Colonic mucosa (tissue), 4 donors: ENCODE measurements around the gene GATA2. TPM values are rescaled to one million over a fixed set of nuclear protein-coding genes. Genes with fewer than 3 reads are reported as not detected.

ENCODE experiments used
- DNase-seq: peaks from one replicate; pipeline ENCODE4 v3.0.0-alpha.2; 2020
- H3K27ac ChIP-seq: fragments of 200-600 bp; one replicate; pipeline ENCODE4 v1.8.0; 2021
- H3K27me3 ChIP-seq: fragments of 200-600 bp; one replicate; pipeline ENCODE4 v1.8.0; 2021
- H3K36me3 ChIP-seq: fragments of 200-600 bp; one replicate; pipeline ENCODE4 v1.8.0; 2021
- H3K4me1 ChIP-seq: fragments of 200-600 bp; one replicate; pipeline ENCODE4 v1.8.0; 2021; ENCODE audit warnings: mild to moderate bottlenecking
- H3K4me3 ChIP-seq: fragments of 200-600 bp; one replicate; pipeline ENCODE4 v1.8.0; 2021
- H3K9ac ChIP-seq, 2 donors: one replicate each; pipeline ENCODE4 v1.7.0; 2013; ENCODE audit warnings: control low read depth in 2 of 2, low read depth in 2 of 2, low read length in 2 of 2
- H3K9me3 ChIP-seq: fragments of 200-600 bp; one replicate; pipeline ENCODE4 v1.8.0; 2021
- CTCF ChIP-seq: fragments of 200-600 bp; IDR thresholded peaks from one replicate; pipeline ENCODE4 v1.8.0; 2022; ENCODE audit warnings: antibody characterized with exemption, mild to moderate bottlenecking
- intact Hi-C: fragments of 100-400 bp; cut with DNase I; formaldehyde crosslinking; loops from one replicate; pipeline ENCODE4 v1.14.1; 2022
- total RNA-seq, 2 donors: library from RNA; stranded (reverse); fragmentation: NEBNext Ultra II Directional in 1 of 2; extraction: Animal tissue kit (Norgen Biotek cat#: 25700) in 1 of 2; gene quantifications; one replicate each; pipeline ENCODE4 v1.2.1, GENCODE V29; 2021
- donor health status: healthy.
- donor health status: DM: no; HTN: no; CAD: no.
- donor health status: DM: no; HTN: no; CAD: no.

The GATA2 gene
- total RNA-seq, 2 donors from 2014 or later: 5.8 to 8.1 TPM

- Histone ChIP-seq H3K4me3 (no peak overlapping the region), H3K9ac (no peak overlapping the region), H3K4me1 (peaks cover 33% of the 10 kb centered on the region), H3K27ac (no peak overlapping the region), H3K36me3 (no peaks in the 10 kb centered on the region), H3K9me3 (no peaks in the 10 kb centered on the region), H3K27me3 (peaks cover 85% of the 10 kb centered on the region)
- intact Hi-C loops: loop anchor here (10.0 kb wide), 1 partner anchor 329 kb away; no protein-coding TSS in a partner anchor
- no peak for TF ChIP-seq CTCF
- DNase-seq: no peak
Observed at GRCh38 chr3:128493570-128494366, 767 bp upstream of the GATA2 start.

GRCh38 chr3:128491941-128492670, 895 bp downstream of the GATA2 start:
- intact Hi-C loops: loop anchor here (10.0 kb wide), 1 partner anchor 327 kb away; no protein-coding TSS in a partner anchor
- Histone ChIP-seq H3K27me3 (peaks cover 97% of the 10 kb centered on the region), H3K4me1 (peaks cover 45% of the 10 kb centered on the region), H3K36me3 (no peaks in the 10 kb centered on the region), H3K9ac (no peak overlapping the region), H3K27ac (no peak overlapping the region), H3K4me3 (no peak overlapping the region), H3K9me3 (no peaks in the 10 kb centered on the region)
- TF ChIP-seq CTCF: no peak
- DNase-seq: no peak

- no peaks in the 10 kb centered on the region for H3K9me3 ChIP-seq
- TF ChIP-seq CTCF: no peak
- peaks cover 97% of the 10 kb centered on the region for H3K27me3 ChIP-seq
- peaks cover 46% of the 10 kb centered on the region for H3K4me1 ChIP-seq
- H3K27ac ChIP-seq: no peak overlapping the region
- DNase-seq: no peak
- no peak overlapping the region for H3K9ac ChIP-seq
- H3K4me3 ChIP-seq: no peak overlapping the region
- H3K36me3 ChIP-seq: no peaks in the 10 kb centered on the region
- intact Hi-C loops: loop anchor here (10.0 kb wide), 1 partner anchor 327 kb away; no protein-coding TSS in a partner anchor
Observed at GRCh38 chr3:128491691-128491940, 1.4 kb downstream of the GATA2 start.

GRCh38 chr3:128490915-128491690, 1.9 kb downstream of the GATA2 start:
- no peak for TF ChIP-seq CTCF
- peaks cover 96% of the 10 kb centered on the region for H3K27me3 ChIP-seq
- intact Hi-C loops: loop anchor here (10.0 kb wide), 1 partner anchor 326 kb away; no protein-coding TSS in a partner anchor
- peaks cover 47% of the 10 kb centered on the region for H3K4me1 ChIP-seq
- no peaks in the 10 kb centered on the region for H3K9me3 ChIP-seq
- H3K36me3 ChIP-seq: no peaks in the 10 kb centered on the region
- no peak overlapping the region for H3K9ac ChIP-seq
- no peak overlapping the region for H3K27ac ChIP-seq
- no peak overlapping the region for H3K4me3 ChIP-seq
- DNase-seq: no peak

GRCh38 chr3:128490650-128490914, 2.4 kb downstream of the GATA2 start:
- no peak for DNase-seq
- peaks cover 96% of the 10 kb centered on the region for H3K27me3 ChIP-seq
- no peak overlapping the region for H3K4me3 ChIP-seq
- H3K9me3 ChIP-seq: no peaks in the 10 kb centered on the region
- H3K9ac ChIP-seq: no peak overlapping the region
- intact Hi-C loops: loop anchor here (10.0 kb wide), 1 partner anchor 326 kb away; no protein-coding TSS in a partner anchor
- no peak for TF ChIP-seq CTCF
- H3K4me1 ChIP-seq: peaks cover 47% of the 10 kb centered on the region
- H3K27ac ChIP-seq: no peak overlapping the region
- H3K36me3 ChIP-seq: no peaks in the 10 kb centered on the region
